CD4-positive, CD25-positive, alpha-beta regulatory T cell (primary cell): Measurements from ENCODE around the gene C5orf52. TPM values are rescaled to one million over a fixed set of nuclear protein-coding genes. Genes with fewer than 3 reads are reported as not detected.
"Not testable (repeated sequence)": the region's sequence is repeated elsewhere in the genome, so short reads cannot be mapped to it uniquely, and the experiment has no call there.

ENCODE experiments used
- ATAC-seq, 2 donors: fragments of 150-1000 bp; cut with Tn5 transposase; one replicate each; pipeline ENCODE4 v1.10.0; 2021; ENCODE audit warnings: low read depth in 2 of 2, moderate number of reproducible peaks in 2 of 2, moderate library complexity in 1 of 2
- DNase-seq, 3 donors: peaks; one replicate each; pipeline versions ENCODE4 v3.0.0 to v3.0.0-alpha.2; 2012 to 2022; ENCODE audit warnings: mixed read lengths in 1 of 3
- H3K27ac ChIP-seq: one replicate; pipeline ENCODE4 v1.7.0; 2013; ENCODE audit warnings: mild to moderate bottlenecking, low read length; ENCODE audit not compliant: insufficient read depth, poor library complexity, severe bottlenecking
- H3K27me3 ChIP-seq: one replicate; pipeline ENCODE4 v1.7.0; 2013; ENCODE audit warnings: low read length; ENCODE audit not compliant: control insufficient read depth, insufficient read depth
- H3K36me3 ChIP-seq: one replicate; pipeline ENCODE4 v1.7.0; 2013; ENCODE audit warnings: mild to moderate bottlenecking, low read length, moderate library complexity; ENCODE audit not compliant: control insufficient read depth, insufficient read depth
- H3K4me1 ChIP-seq: 2 replicates; pipeline ENCODE4 v1.7.0; 2013; ENCODE audit warnings: mild to moderate bottlenecking, low read length; ENCODE audit not compliant: insufficient read depth, control insufficient read depth, poor library complexity, severe bottlenecking
- H3K4me3 ChIP-seq: one replicate; pipeline ENCODE4 v1.7.0; 2013; ENCODE audit warnings: low read depth, mild to moderate bottlenecking, low read length, moderate library complexity
- H3K9me3 ChIP-seq, 2 experiments: 1 replicate in 1 of 2; 2 replicates in 1 of 2; pipeline ENCODE4 v1.7.0; 2013; ENCODE audit warnings: low read length in 2 of 2, mild to moderate bottlenecking in 1 of 2, moderate library complexity in 1 of 2; ENCODE audit not compliant: control insufficient read depth in 2 of 2
- H3K27ac Mint-ChIP-seq, 3 donors: one replicate each; pipeline ENCODE4 v1.8.0; 2020 to 2022; ENCODE audit warnings: mild to moderate bottlenecking in 3 of 3, mixed read lengths in 3 of 3, moderate library complexity in 2 of 3
- H3K27me3 Mint-ChIP-seq: one replicate; pipeline ENCODE4 v1.8.0; 2022; ENCODE audit warnings: mild to moderate bottlenecking, mixed read lengths
- H3K36me3 Mint-ChIP-seq: one replicate; pipeline ENCODE4 v1.8.0; 2020; ENCODE audit warnings: mixed read lengths
- H3K4me1 Mint-ChIP-seq, 4 donors: one replicate each; pipeline ENCODE4 v1.8.0; 2020 to 2022; ENCODE audit warnings: mixed read lengths in 4 of 4, mild to moderate bottlenecking in 1 of 4
- H3K4me3 Mint-ChIP-seq, 4 donors: one replicate each; pipeline ENCODE4 v1.8.0; 2020 to 2022; ENCODE audit warnings: mild to moderate bottlenecking in 4 of 4, mixed read lengths in 4 of 4, moderate library complexity in 3 of 4
- H3K9me3 Mint-ChIP-seq, 7 donors: one replicate each; pipeline ENCODE4 v1.8.0; 2020 to 2022; ENCODE audit warnings: mixed read lengths in 7 of 7, mild to moderate bottlenecking in 3 of 7, moderate library complexity in 2 of 7
- polyA plus RNA-seq, 4 donors: library from polyadenylated mRNA; unstranded; fragments of 300-500 nt; fragmentation: Illumina TruSeq; gene quantifications; one replicate each; pipeline ENCODE4 v1.2.3, GENCODE V29; 2021
- total RNA-seq: library from RNA; stranded (reverse); gene quantifications from one replicate; pipeline ENCODE4 v1.2.3, GENCODE V29; 2022

C5orf52 gene
- total and polyA plus RNA-seq, 5 donors from 2014 or later = not detected

GRCh38 chr5:157681048-157681447, 9.7 kb downstream of the C5orf52 start:
- Mint-ChIP-seq H3K27me3 (no peaks in the 10 kb centered on the region), H3K36me3 (no peaks in the 10 kb centered on the region), H3K4me1 (no peaks in the 10 kb centered on the region), H3K9me3 (peaks cover 0 to 1% (median 0%) of the 10 kb centered on the region in 7 donors), H3K4me3 (no peak overlapping the region), H3K27ac (no peak overlapping the region)
- H3K4me1 ChIP-seq = no peaks in the 10 kb centered on the region
- no peak for ATAC-seq
- no peak overlapping the region for H3K27ac ChIP-seq
- H3K36me3 ChIP-seq = no peaks in the 10 kb centered on the region
- no peak overlapping the region for H3K4me3 ChIP-seq
- DNase-seq = no peak
- no peaks in the 10 kb centered on the region for H3K27me3 ChIP-seq
- H3K9me3 ChIP-seq = no peaks in the 10 kb centered on the region

- no peaks in the 10 kb centered on the region for H3K36me3 Mint-ChIP-seq
- no peak overlapping the region for H3K4me3 Mint-ChIP-seq
- H3K4me1 ChIP-seq = no peaks in the 10 kb centered on the region
- no peaks in the 10 kb centered on the region for H3K9me3 ChIP-seq
- H3K9me3 Mint-ChIP-seq = peaks cover 0 to 1% (median 0%) of the 10 kb centered on the region in 7 donors
- H3K36me3 ChIP-seq = no peaks in the 10 kb centered on the region
- H3K27me3 ChIP-seq = no peaks in the 10 kb centered on the region
- H3K4me3 ChIP-seq = no peak overlapping the region
- ATAC-seq (no peak), DNase-seq (no peak)
- no peaks in the 10 kb centered on the region for H3K4me1 Mint-ChIP-seq
- H3K27ac ChIP-seq = no peak overlapping the region
- H3K27ac Mint-ChIP-seq = no peak overlapping the region
- H3K27me3 Mint-ChIP-seq = no peaks in the 10 kb centered on the region
Observed at GRCh38 chr5:157682257-157682656, 10.9 kb downstream of the C5orf52 start.

- not testable (repeated sequence) for H3K9me3 Mint-ChIP-seq, ATAC-seq, H3K4me1 Mint-ChIP-seq, H3K27ac ChIP-seq, H3K27ac Mint-ChIP-seq, H3K36me3 Mint-ChIP-seq, H3K9me3 ChIP-seq, H3K27me3 Mint-ChIP-seq, H3K4me1 ChIP-seq, DNase-seq, H3K36me3 ChIP-seq, H3K4me3 Mint-ChIP-seq, H3K4me3 ChIP-seq, H3K27me3 ChIP-seq
Observed at GRCh38 chr5:157686276-157687197, 15.2 kb downstream of the C5orf52 start.

GRCh38 chr5:157687198-157687554, 15.8 kb downstream of the C5orf52 start:
- Histone ChIP-seq H3K4me1 (no peaks in the 10 kb centered on the region), H3K27me3 (no peaks in the 10 kb centered on the region), H3K4me3 (no peak overlapping the region), H3K27ac (no peak overlapping the region), H3K9me3 (no peaks in the 10 kb centered on the region), H3K36me3 (no peaks in the 10 kb centered on the region)
- Mint-ChIP-seq H3K27me3 (no peaks in the 10 kb centered on the region), H3K4me1 (no peaks in the 10 kb centered on the region), H3K36me3 (peaks cover 7% of the 10 kb centered on the region), H3K4me3 (no peak overlapping the region), H3K27ac (no peak overlapping the region), H3K9me3 (peaks cover 0 to 4% (median 0%) of the 10 kb centered on the region in 7 donors)
- ATAC-seq (no peak), DNase-seq (no peak)

GRCh38 chr5:157689942-157690689, 18.8 kb downstream of the C5orf52 start:
- no peaks in the 10 kb centered on the region for H3K27me3 ChIP-seq
- no peaks in the 10 kb centered on the region for H3K4me1 ChIP-seq
- Mint-ChIP-seq H3K4me3 (no peak overlapping the region), H3K36me3 (peaks cover 7% of the 10 kb centered on the region), H3K4me1 (no peaks in the 10 kb centered on the region), H3K27me3 (no peaks in the 10 kb centered on the region), H3K9me3 (peaks cover 0 to 4% (median 0%) of the 10 kb centered on the region in 7 donors), H3K27ac (no peak overlapping the region)
- DNase-seq = peak in 1 of 3 donors; percentile 42
- H3K36me3 ChIP-seq = no peaks in the 10 kb centered on the region
- ATAC-seq = peak; percentile 45 to 55
- H3K27ac ChIP-seq = no peak overlapping the region
- H3K4me3 ChIP-seq = no peak overlapping the region
- no peaks in the 10 kb centered on the region for H3K9me3 ChIP-seq

- no peak overlapping the region for H3K4me3 Mint-ChIP-seq
Observed at GRCh38 chr5:157690690-157691433, 19.5 kb downstream of the C5orf52 start.

GRCh38 chr5:157693816-157694215, 22.5 kb downstream of the C5orf52 start:
- not testable (repeated sequence) for DNase-seq, H3K4me1 Mint-ChIP-seq, H3K4me3 Mint-ChIP-seq, H3K27me3 Mint-ChIP-seq, H3K27ac Mint-ChIP-seq, H3K36me3 Mint-ChIP-seq, H3K36me3 ChIP-seq, H3K27me3 ChIP-seq, H3K4me1 ChIP-seq, H3K4me3 ChIP-seq, H3K27ac ChIP-seq, ATAC-seq
- H3K9me3 ChIP-seq = peaks cover 7 to 13% of the 10 kb centered on the region in 2 experiments
- peaks cover 0 to 14% (median 4%) of the 10 kb centered on the region in 7 donors for H3K9me3 Mint-ChIP-seq

More at GRCh38 chr5:157690690-157691433, 19.5 kb downstream of the C5orf52 start:
- Mint-ChIP-seq H3K4me1 (no peaks in the 10 kb centered on the region), H3K27ac (no peak overlapping the region), H3K27me3 (no peaks in the 10 kb centered on the region), H3K9me3 (peaks cover 0 to 3% (median 0%) of the 10 kb centered on the region in 7 donors), H3K36me3 (peaks cover 7% of the 10 kb centered on the region)
- Histone ChIP-seq H3K9me3 (no peaks in the 10 kb centered on the region), H3K4me1 (no peaks in the 10 kb centered on the region), H3K27me3 (no peaks in the 10 kb centered on the region), H3K4me3 (no peak overlapping the region), H3K36me3 (no peaks in the 10 kb centered on the region), H3K27ac (no peak overlapping the region)
- DNase-seq (no peak), ATAC-seq (no peak)
